IMR-90 (cell line): ENCODE measurements around the gene CCDC12.

Source experiments
- BHLHE40 ChIP-seq: fragments of 150-350 bp; IDR thresholded peaks from 2 replicates; pipeline ENCODE4 v1.6.1; 2016; ENCODE audit warnings: mild to moderate bottlenecking, low read depth, low read length
- POLR2A ChIP-seq: IDR thresholded peaks from 2 replicates; pipeline ENCODE4 v1.6.1; 2012; ENCODE audit warnings: mild to moderate bottlenecking, low read depth, low read length
- RAD21 ChIP-seq: IDR thresholded peaks from 2 replicates; pipeline ENCODE4 v1.6.1; 2012; ENCODE audit warnings: low read length, improper control_type of control experiment
- SMC3 ChIP-seq: fragments of 150-350 bp; IDR thresholded peaks from 2 replicates; pipeline ENCODE4 v1.6.1; 2016; ENCODE audit warnings: low read depth, mild to moderate bottlenecking, antibody characterized with exemption, low read length, moderate library complexity
- TF ChIP-seq, protein P1 (sequence below): conservative IDR thresholded peaks from 2 replicates; pipeline ENCODE4 v1.5.1; 2012; ENCODE audit warnings: mild to moderate bottlenecking, low read depth, low read length, improper control_type of control experiment

DNA sequence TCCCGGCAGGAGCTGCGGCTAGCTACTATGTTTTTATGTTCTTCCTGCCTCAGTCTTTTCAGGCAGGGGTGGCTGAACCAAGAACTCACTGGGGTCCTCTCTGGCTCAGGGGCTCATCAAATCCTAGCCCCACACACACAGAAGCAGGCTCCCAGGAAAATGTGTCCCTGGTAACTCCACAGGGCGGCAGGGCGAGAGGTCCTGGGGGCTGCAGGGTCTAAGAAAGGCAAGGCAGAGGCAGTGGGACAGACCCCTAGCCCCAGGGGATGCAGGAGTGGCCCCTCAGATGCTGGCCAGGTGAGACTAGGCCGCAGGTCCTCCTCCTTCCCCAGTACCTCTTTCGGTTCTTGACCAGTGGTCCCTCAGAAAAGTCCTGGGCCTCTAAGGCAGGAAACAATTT, 50.1 kb downstream of the CCDC12 start:
- TF ChIP-seq POLR2A (no peak), RAD21 (no peak), SMC3 (no peak), BHLHE40 (no peak)
- TF ChIP-seq, protein P1, sequence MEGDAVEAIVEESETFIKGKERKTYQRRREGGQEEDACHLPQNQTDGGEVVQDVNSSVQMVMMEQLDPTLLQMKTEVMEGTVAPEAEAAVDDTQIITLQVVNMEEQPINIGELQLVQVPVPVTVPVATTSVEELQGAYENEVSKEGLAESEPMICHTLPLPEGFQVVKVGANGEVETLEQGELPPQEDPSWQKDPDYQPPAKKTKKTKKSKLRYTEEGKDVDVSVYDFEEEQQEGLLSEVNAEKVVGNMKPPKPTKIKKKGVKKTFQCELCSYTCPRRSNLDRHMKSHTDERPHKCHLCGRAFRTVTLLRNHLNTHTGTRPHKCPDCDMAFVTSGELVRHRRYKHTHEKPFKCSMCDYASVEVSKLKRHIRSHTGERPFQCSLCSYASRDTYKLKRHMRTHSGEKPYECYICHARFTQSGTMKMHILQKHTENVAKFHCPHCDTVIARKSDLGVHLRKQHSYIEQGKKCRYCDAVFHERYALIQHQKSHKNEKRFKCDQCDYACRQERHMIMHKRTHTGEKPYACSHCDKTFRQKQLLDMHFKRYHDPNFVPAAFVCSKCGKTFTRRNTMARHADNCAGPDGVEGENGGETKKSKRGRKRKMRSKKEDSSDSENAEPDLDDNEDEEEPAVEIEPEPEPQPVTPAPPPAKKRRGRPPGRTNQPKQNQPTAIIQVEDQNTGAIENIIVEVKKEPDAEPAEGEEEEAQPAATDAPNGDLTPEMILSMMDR = no peak
